Bone marrow (tissue), 2 donors: ENCODE measurements around the gene HBP1.
A peak's percentile ranks its signal among the peaks of the same experiment; 100 is the strongest.
"Not testable (repeated sequence)": the region's sequence is repeated elsewhere in the genome, so short reads cannot be mapped to it uniquely, and the experiment has no call there.

Experiments
- DNase-seq, 2 donors: peaks; one replicate each; lab custom pipeline; 2025; lab: John Stamatoyannopoulos, UW

The HBP1 gene

DNA sequence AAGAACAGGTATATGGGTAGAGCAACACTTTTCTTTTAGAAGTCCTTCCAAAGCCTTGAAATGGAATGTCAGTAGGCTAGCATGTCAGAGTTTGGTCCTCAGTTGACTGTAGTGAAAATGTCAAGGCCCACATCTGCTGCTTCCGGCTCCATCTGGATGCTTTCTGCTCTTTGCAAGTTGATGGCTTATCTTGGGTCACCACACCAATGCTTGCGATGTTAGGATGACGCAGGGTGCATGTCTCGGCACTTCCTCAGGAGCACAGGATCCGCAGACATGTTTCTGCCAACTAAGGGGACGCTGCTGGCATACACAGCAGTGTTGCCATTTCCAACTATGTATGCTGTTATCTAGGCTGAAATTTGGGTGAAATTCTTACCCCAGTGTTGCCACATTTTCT, 14.0 kb upstream of the HBP1 start:
- no peak for DNase-seq

DNA sequence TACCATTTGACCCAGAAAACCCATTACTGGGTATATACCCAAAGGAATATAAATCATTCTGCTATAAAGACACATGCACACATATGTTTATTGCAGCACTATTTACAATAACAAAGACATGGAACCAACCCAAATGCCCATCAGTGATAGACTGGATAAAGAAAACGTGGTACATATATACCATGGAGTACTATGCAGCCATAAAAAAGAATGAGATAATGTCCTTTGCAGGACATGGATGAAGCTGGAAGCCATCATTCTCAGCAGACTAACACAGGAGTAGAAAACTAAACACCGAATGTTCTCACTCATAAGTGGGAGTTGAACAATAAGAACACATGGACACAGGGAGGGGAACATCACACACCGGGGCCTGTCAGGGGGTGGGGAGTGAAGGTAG, 13.1 kb upstream of the HBP1 start:
- not testable (repeated sequence) for DNase-seq

- no peak for DNase-seq
Observed at GRCh38 chr7:107157091-107157490, 11.7 kb upstream of the HBP1 start.

DNA sequence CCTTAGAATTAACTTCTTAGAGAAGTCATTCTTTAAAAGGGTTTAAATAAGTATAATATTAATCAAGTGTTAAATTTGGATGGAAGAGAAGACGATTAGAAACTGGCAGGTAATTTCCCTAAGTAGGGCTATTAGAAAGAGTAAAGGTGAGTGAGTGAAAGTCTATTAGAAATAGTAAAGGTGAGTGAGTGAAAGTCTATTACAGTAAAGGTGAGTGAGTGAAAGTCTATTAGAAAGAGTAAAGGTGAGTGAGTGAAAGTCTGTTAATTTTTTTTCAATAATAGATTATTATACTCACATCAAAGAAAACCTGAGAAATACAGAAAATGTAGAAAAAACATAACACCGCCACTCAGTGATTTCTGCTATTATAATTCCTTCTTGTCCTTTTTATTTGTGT, 10.8 kb upstream of the HBP1 start:
- DNase-seq, result no peak

- no peak for DNase-seq
Observed at GRCh38 chr7:107160389-107160788, 8.4 kb upstream of the HBP1 start.

DNA sequence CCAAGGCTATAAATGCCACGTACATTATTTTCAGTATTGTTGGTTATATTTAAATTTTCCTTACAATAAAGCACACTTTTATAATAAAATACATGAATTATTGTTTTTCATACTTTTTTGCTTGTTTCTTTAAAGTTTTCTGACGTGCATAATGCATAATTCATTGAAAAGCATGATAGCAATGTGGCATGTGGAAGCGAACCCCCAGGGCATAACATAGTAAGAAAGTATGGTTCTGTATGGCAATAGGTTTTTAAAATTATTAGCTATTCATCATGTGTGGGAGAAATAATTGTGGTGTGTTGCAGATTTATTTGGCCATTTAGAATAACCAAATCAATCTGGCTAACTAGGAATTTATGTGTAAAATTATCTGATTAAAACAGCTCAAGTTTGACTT, 7.4 kb upstream of the HBP1 start:
- no peak for DNase-seq

DNA sequence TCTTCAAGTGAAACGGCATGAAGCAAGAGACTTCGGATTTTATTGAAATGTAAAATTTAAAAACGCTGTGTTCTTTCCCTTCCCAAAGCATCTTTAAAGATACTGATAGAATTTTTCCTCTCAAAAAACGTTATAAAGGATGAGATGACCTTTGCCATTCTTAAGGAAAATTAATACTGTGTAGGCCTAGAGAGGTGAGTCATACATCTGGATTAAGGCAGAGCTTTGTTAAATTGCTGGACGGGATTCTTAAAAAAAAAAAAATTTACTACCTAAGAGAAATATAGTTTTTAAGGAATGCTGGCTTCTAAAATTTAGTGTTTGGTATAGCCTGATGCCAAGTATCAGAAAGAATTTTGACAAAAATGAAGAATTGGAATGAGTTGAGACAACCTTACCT, 6.3 kb upstream of the HBP1 start:
- no peak for DNase-seq

DNA sequence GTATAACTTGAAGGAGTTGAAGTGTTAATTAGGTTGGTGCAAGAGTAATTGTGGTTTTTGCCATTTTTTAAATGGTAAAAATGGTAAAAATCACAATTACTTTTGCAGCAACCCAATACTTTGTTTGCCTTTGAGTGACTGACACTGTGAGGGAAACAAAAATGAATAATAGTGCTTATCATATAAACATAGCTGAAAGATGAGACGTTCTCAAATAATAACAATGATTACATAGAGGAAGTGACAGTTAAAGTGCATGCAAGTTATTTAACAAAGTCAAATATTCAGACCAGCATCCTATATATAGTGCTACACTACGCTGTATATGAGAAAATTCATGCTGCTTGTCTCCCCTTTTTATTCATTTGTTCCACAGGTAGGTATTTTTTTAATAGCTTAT, 4.7 kb upstream of the HBP1 start:
- no peak for DNase-seq

DNA sequence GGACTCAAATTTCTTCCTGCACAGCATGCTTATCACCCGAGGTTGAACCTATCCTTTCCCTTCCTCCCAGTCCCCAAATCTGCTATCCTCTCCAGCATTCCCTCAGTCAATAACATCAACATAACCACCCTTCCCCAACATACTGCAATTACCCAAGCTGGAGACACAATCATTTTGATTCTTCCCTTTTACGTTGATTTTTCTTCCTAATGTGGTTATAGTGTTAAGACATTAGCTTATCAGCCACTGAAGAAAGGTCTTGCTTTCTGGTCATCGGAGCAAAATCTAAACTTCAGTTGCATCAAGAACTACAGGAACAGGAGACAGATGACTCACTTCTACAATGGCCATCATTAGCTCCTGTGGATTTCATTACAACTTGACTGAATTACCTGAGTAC, 3.5 kb upstream of the HBP1 start:
- DNase-seq, result no peak

GRCh38 chr7:107166736-107167426, 1.9 kb upstream of the HBP1 start:
- no peak for DNase-seq

DNA sequence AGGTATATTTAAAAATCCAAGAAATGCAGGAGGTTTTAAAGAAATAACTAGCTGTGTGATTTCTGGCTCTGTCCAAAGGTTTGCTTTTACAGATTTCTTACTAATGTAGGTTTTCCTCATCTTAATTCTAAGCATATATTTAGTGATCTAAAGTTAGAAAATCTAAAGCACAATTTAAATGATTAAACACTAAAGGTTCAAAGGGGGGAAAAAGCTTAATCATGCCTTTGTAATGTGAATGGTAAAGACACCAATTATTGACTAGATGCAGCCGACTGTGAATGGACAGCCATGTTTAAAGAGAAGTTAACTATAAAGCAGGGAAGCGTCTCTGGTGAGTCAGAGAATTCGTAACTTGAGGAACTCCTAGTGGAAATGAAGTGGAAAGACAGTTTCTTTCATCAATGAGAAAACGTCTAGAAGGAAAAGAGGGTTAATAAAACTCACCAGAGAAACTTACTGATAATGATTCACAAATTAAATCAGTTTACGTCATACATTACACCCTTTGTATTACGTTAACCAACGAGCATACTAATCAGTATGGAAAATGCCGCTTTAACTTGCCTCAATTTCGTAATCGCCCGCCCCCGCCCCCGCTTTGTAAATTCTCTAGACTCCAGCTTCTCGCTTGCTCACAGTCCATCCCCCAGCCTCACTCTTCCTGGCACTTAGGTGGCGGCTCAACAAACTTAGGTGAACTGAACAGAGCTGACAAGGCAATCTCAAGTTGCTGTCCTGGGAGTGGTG, 1.1 kb upstream of the HBP1 start:
- DNase-seq, result peak; percentile 68 to 89

DNA sequence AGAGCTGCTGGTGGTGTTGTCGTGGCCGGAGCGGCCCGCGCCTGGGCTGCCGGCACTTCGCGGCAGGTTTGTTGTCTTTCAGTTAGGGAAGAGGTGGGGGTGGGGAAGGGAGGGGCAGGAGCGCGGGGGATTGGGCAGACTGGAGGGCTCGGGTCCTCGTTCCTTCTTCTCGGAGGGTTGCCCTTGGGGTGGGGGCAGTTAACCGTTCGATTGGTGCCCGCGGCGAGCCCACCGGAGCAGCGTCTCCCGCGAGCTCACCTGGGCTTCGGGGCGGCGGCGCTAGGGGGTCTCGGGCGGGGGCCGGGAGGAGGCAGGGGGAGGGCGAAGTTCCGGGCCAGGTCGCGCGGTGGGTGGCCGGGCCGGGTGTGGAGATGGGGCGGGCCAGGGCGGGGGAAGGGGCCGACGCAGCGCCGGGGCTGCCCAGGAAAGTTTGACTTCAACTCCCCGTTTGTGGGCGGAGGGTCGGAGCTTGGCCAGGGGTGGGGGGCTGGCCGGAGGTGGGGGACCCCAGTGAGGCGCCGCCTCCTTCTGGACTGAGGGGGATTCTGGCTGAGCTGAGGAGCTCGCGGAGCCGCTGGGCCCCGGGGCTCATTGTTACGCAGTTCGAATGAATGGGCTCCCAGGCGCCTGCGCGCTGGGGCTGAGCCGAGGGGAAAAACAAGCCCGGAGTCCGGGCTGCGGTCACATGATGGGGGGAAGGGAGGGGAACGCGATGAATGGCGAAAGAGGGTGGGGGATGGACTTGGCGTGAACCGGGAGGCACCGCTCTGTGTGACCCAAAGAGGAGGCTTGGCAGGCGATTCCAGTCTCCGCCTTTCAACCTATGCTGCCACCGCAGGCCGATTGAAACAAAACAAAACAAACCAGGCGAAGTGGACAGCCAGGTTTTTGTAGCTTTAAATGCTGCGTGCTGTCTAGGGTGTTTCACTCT, 582 bp downstream of the HBP1 start:
- peak; percentile 68 to 87 for DNase-seq

DNA sequence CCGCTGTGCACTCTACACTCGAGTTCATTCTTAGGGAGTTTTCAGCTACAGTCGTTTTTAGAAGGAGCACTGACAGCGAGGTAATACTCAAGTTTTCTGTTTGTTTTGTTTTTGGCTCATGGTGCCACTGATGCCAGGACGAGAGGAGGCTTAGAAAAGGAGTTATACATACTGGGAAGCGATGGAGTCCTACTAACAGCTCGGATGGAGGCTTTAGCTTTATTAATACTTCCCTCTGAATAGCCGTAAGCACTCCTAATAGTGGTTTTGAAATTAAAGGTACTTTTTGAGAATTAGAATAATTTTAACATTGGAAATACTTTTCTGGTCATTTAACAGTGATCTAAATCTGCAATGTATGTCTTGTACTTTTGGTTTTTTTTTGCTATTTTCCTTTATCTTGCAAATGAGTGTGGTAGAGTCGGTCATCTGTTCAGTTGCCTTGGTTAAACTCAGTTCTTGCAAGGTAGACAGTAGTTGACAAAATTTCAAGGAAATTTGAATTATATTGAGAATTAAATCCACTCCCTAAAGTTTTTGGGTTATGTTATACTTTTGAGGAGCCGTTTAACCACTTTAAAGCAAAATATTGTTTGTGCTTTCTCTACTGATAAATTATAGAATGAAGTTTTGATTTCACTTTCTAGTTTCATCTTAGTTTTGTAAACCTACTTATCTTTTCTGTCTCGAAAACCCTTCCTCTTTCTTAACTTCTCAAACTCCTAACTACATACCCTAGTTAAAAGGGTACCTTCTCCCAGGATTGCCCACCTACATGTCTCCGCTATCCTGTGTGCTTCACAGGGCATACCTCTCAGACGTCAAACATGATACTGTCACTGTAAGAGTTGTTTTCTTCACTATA, 1.5 kb downstream of the HBP1 start:
- DNase-seq, result no peak

DNA sequence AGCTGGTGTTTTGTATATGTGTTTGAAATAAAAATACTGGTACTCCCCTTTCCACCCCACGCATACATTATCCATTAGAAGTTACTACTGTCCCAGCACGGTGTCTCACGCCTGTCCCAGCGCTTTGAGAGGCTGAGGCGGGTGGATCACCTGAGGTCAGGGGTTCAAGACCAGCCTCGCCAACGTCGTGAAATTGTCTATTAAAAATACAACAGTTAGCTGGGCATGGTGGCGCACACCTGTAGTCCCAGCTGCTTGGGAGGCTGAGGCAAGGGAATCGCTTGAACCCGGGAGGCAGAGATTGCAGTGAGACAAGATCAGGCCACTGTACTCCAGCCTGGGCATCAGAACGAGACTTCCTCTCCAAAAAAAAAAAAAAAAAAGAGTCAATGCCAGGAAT, 2.7 kb downstream of the HBP1 start:
- no peak for DNase-seq

DNA sequence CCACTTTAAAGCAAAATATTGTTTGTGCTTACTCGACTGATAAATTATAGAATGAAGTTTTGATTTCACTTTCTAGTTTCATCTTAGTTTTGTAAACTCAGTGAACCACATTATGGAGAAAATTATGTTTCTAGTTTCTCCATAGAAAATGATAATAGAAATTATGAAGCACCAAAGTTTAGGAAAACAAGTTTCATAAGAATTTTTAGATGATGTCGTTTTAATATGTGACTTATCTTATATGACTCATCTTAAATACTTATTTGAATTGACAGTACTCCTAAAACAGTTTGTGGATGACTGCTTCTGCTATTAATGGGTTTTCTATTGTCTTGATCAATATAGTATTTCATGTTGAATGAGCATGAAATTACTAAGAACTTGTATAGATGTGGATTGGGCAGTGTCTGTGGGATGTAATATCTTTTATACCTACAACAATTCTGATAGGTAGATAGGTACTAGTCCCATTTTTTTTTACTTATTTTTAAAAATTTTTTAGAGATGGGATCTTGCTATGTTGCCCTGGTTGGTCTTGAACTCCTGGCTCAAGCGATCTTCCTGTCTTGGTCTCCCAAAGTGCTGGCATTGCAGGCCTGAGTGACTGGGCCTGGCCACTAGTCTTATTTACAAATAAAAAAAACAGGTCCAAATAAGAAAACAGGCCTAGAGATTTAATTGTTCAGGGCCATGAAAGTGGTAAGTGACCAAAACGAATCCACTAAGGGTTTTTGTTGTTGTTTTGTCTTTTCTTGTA, 3.7 kb downstream of the HBP1 start:
- no peak for DNase-seq

- DNase-seq, result no peak
Observed at GRCh38 chr7:107173191-107173590, 4.4 kb downstream of the HBP1 start.

- DNase-seq, result no peak
Observed at GRCh38 chr7:107173691-107174406, 5.0 kb downstream of the HBP1 start.

DNA sequence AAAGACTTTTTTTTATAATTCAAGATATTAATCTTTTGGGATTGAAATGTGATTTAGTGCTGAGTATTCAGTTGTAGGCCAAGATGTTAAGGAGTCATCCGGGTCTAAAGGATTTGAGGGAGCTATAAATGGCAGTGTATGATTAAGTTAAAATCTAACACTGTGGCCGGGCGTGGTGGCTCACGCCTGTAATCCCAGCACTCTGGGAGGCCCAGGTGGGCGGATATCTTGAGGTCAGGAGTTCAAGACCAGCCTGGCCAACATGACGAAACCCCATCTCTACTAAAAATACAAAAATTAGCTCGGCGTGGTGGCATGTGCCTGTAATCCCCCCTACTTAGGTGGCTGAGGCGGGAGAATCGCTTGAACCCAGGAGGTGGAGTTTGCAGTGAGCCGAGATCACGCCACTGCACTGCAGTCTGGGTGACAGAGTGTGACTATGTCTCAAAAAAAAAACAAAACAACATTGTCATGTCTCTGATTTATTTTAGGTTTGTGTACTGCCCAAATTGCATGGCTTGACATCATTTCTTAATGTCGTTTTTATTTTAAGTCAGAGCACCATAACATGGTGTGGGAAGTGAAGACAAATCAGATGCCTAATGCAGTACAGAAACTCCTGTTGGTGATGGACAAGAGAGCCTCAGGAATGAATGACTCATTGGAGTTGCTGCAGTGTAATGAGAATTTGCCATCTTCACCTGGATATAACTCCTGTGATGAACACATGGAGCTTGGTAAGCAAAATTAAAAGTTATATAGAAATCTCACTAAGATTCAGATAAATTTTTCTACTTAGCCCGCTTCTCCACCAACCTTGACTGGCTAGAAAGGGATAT, 10.7 kb downstream of the HBP1 start:
- DNase-seq, result no peak

DNA sequence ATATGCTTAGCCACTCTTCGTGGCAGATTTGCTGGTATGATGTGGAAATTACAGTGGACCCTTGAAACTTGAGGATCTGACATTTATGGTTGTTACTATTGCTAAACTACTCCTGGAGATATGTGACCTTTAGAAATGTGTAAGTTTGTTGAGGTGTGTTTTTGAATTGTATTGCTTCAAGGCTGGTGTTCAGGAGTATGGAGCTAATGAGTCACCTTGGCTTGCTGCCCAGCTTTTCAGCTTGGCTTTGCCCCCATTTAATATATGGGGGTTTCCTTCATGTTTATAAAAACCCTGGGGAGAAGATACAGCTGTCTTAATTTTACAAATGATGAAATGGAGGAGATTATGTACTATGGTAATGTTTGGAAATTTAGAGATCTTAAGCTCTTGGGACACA, 11.6 kb downstream of the HBP1 start:
- DNase-seq, result peak in 1 of 2 donors; percentile 68
